ACHN (cell line): Measurements from ENCODE around the gene ZBTB9.

Experiments
- DNase-seq: peaks from one replicate; pipeline ENCODE4 v3.0.0-alpha.2; 2015
- in situ Hi-C: cut with HindIII; loops from 2 replicates; pipeline ENCODE4 v1.10.0; 2017; ENCODE audit warnings: low sequenced_read_pairs, low pct_ligation_motif_present, low pct_unique_long_range_greater_than_20kb

ZBTB9 gene

DNA sequence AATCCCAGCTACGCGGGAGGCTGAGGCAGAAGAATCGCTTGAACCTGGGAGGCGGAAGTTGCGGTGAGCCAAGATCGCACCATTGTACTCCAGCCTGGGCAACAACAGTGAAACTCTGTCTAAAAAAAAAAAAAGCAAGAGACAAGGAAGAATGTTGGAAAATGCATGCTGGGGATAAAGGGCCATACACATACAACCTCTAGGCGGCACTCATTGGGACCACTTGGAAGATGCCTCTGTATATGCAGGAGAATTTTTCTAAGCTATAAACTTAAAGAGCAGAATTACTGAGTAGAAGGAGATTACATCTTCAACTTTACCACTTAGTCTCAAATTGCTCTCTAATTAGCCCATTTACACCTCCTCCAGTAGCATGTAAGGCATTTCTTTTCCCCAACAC lies 42.8 kb downstream of the ZBTB9 start:
- DNase-seq, result no peak
- in situ Hi-C loops, result no loop called here

GRCh38 chr6:33502486-33502885 lies 48.1 kb downstream of the ZBTB9 start:
- in situ Hi-C loops, result no loop called here
- no peak for DNase-seq

GRCh38 chr6:33504486-33504885 lies 50.1 kb downstream of the ZBTB9 start:
- in situ Hi-C loops, result no loop called here
- no peak for DNase-seq

GRCh38 chr6:33505548-33506370 lies 51.4 kb downstream of the ZBTB9 start:
- in situ Hi-C loops, result no loop called here

More at GRCh38 chr6:33505548-33506370, 51.4 kb downstream of the ZBTB9 start:
- no peak for DNase-seq
